Endothelial cell (in vitro differentiated cells): ENCODE results near the gene STX12. TPM values are rescaled to one million over a fixed set of nuclear protein-coding genes. Genes with fewer than 3 reads are reported as not detected.

Source experiments
- DNase-seq: peaks from one replicate; pipeline ENCODE4 v3.0.0; 2021; ENCODE audit warnings: low spot score
- H3K27ac Mint-ChIP-seq: one replicate; pipeline ENCODE4 v1.8.0; 2021; ENCODE audit warnings: mixed read lengths, inconsistent platforms; ENCODE audit not compliant: unreplicated experiment
- H3K27me3 Mint-ChIP-seq: one replicate; pipeline ENCODE4 v1.8.0; 2021; ENCODE audit warnings: mild to moderate bottlenecking, moderate library complexity, mixed read lengths, inconsistent platforms; ENCODE audit not compliant: unreplicated experiment
- H3K36me3 Mint-ChIP-seq: one replicate; pipeline ENCODE4 v1.8.0; 2021; ENCODE audit warnings: mild to moderate bottlenecking, low read depth, mixed read lengths, inconsistent platforms; ENCODE audit not compliant: unreplicated experiment
- H3K4me1 Mint-ChIP-seq: one replicate; pipeline ENCODE4 v1.8.0; 2021; ENCODE audit warnings: mild to moderate bottlenecking, mixed read lengths, inconsistent platforms; ENCODE audit not compliant: unreplicated experiment
- H3K4me3 Mint-ChIP-seq: one replicate; pipeline ENCODE4 v1.8.0; 2021; ENCODE audit warnings: mild to moderate bottlenecking, mixed read lengths, inconsistent platforms; ENCODE audit not compliant: unreplicated experiment
- H3K9me3 Mint-ChIP-seq: one replicate; pipeline ENCODE4 v1.8.0; 2021; ENCODE audit warnings: mixed read lengths, inconsistent platforms; ENCODE audit not compliant: unreplicated experiment
- total RNA-seq: library from RNA; stranded (reverse); fragmentation: NEBNext Ultra II Directional; extraction: Animal tissue kit (Norgen Biotek cat#: 25700); gene quantifications from one replicate; pipeline ENCODE4 v1.2.1, GENCODE V29; 2021; ENCODE audit not compliant: unreplicated experiment
- TF ChIP-seq, protein P1 (sequence below): fragments of 200-600 bp; sonication (generic); IDR thresholded peaks from one replicate; pipeline ENCODE4 v1.5.0; 2021; ENCODE audit warnings: antibody characterized with exemption; ENCODE audit not compliant: unreplicated experiment

The STX12 gene
- total RNA-seq, 1 donor from 2014 or later = 52.4 TPM

DNA sequence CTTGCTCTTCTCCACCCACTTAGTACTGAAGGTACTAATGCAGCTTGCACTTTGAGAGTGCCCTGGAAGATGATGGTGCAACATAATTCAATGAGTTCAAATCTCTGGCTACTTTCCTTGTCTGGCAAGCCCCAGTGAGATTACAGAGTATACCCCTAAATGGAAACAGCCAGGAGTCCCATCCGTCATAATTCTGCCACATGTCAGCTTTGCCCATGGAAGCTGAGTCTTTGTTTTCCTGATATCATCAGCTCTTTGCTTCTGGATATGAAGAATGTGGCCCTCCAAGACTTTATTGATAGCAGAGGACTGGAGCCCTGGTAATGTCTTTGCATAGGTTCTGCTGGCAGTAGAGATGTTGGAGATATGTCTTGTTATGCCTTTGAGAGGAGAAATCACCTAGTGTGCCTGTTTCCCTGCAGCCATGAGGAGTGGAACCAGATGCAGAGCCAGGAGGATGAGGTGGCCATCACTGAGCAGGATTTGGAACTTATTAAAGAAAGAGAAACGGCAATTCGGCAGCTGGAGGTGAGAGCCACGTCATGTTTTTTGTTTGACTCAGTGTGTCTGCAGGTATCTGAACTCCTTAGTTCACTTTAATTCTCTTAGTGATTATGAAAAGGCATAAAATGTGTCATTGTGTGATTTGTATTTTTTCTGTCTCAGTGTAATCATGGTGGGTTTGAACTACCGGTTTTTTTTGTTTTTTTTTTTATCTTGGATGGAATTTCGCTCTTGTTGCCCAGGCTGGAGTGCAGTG, 38.9 kb downstream of the STX12 start:
- Mint-ChIP-seq H3K9me3 (no peaks in the 10 kb centered on the region), H3K27ac (no peak overlapping the region), H3K4me1 (no peaks in the 10 kb centered on the region), H3K27me3 (no peaks in the 10 kb centered on the region), H3K4me3 (no peak overlapping the region), H3K36me3 (peaks cover 18% of the 10 kb centered on the region)
- TF ChIP-seq, protein P1, sequence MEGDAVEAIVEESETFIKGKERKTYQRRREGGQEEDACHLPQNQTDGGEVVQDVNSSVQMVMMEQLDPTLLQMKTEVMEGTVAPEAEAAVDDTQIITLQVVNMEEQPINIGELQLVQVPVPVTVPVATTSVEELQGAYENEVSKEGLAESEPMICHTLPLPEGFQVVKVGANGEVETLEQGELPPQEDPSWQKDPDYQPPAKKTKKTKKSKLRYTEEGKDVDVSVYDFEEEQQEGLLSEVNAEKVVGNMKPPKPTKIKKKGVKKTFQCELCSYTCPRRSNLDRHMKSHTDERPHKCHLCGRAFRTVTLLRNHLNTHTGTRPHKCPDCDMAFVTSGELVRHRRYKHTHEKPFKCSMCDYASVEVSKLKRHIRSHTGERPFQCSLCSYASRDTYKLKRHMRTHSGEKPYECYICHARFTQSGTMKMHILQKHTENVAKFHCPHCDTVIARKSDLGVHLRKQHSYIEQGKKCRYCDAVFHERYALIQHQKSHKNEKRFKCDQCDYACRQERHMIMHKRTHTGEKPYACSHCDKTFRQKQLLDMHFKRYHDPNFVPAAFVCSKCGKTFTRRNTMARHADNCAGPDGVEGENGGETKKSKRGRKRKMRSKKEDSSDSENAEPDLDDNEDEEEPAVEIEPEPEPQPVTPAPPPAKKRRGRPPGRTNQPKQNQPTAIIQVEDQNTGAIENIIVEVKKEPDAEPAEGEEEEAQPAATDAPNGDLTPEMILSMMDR = no peak
- no peak for DNase-seq

DNA sequence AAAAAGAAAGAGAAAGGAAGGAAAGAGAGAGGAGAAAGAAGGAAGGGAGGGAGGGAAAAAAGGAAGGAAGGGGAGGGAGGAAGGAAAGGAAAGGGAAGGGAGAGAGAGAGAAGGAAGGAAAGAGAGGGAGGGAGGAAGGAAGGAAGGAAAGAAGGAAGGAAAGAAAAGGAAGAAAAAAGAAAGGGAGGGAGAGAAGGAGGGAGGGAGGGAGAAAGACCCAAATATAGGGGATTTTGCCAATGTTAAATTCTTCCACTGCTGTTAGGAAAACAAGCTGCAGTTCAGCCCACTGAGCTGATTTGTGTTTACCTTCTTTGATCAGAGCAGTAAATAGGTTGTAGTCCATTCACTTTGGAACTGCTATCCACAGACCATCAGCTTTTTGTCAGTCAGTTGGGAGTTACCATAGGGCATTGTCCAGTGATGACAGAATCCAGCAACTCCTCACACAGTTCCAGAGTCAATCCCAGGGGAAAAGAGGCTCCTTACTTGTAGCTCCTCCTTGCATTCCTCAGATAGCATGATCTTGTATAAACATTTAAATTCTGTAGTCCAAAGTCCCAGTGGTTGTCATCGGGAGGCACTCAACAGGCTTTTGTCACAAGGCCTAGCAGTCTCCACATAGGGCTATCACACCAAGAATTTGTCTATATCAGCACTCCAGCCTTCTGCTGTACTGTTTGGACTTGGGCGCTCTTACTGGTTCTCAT, 44.1 kb downstream of the STX12 start:
- DNase-seq = no peak
- Mint-ChIP-seq H3K9me3 (no peaks in the 10 kb centered on the region), H3K27me3 (no peaks in the 10 kb centered on the region), H3K36me3 (peaks cover 26% of the 10 kb centered on the region), H3K27ac (no peak overlapping the region), H3K4me1 (no peaks in the 10 kb centered on the region), H3K4me3 (no peak overlapping the region)
- TF ChIP-seq, protein P1 = no peak

DNA sequence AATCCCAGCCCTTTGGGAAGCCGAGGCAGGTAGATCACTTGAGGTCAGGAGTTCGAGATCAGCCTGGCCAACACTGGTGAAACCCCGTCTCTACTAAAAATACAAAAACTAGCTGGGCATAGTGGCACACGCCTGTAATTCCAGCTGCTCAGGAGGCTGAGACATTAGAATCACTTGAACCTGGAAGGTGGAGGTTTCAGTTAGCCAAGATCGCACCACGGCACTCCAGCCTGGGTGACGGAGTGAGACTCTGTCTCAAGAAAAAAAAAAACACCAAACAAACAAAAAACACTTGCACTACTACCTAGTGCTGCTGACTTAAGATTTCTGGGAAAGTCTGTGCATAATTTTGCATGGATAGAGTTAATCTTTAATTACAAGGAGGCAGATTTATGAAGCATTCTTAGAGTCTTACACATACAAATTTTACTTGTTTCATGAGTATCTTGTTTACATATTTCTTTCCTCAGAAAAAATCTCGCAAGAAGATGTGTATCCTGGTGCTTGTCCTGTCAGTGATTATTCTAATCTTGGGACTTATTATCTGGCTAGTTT, 48.8 kb downstream of the STX12 start:
- Mint-ChIP-seq H3K27ac (no peak overlapping the region), H3K36me3 (peaks cover 17% of the 10 kb centered on the region), H3K9me3 (no peaks in the 10 kb centered on the region), H3K4me1 (no peaks in the 10 kb centered on the region), H3K4me3 (no peak overlapping the region), H3K27me3 (peaks cover 1% of the 10 kb centered on the region)
- no peak for DNase-seq
- TF ChIP-seq, protein P1 = no peak

DNA sequence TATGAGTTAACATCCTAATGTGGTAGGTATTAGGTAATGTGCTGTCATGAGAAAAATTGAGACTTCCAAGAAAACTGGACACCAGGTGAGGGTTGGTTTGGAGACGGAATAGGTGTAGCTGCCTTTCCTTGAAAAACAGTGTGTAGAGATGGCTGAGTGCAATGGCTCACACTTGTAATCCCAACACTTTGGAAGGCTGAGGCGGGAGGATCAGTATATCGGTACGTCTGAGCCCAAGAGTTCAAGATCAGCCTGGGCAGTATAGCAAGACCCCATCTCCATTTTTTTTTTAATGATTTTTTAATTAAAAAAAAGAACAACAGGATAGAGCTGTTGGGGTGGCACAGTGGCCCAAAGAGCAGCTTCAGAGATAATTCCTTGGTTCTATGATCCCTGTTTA, 50.8 kb downstream of the STX12 start:
- H3K4me3 Mint-ChIP-seq = no peak overlapping the region

More for the DNA sequence above, 50.8 kb downstream of the STX12 start:
- peaks cover 1% of the 10 kb centered on the region for H3K27me3 Mint-ChIP-seq
- no peaks in the 10 kb centered on the region for H3K4me1 Mint-ChIP-seq
- H3K36me3 Mint-ChIP-seq = peaks cover 7% of the 10 kb centered on the region
- no peak for DNase-seq
- H3K9me3 Mint-ChIP-seq = no peaks in the 10 kb centered on the region
- H3K27ac Mint-ChIP-seq = no peak overlapping the region
- TF ChIP-seq, protein P1 = no peak
